ENCODE data around the gene ETNK2. TPM values are rescaled to one million over a fixed set of nuclear protein-coding genes. Genes with fewer than 3 reads are reported as not detected.

ETNK2 gene
- total RNA-seq, 1 donor from 2014 or later: 15.6 TPM

- no peak for DNase-seq (ENCODE audit: low read depth)
- no peak for TF ChIP-seq CTCF (conservative IDR thresholded peaks at IDR 0.05; ENCODE audit: low read depth, low read length)
- no peak overlapping the region for H3K4me3 ChIP-seq (ENCODE audit: low read depth, low read length)
These were observed 70.6 kb downstream of the ETNK2 start for GRCh38 chr1:204081164-204081790.

Other genes with a start within 250 kb of the ETNK2 start
- gene SOX13, start 78.9 kb downstream of the ETNK2 start, total RNA-seq: 5.7 and 16.2 TPM in 2 replicates
- 0.12 TPM in 1 of 2 replicates, not detected in the other for gene REN, start 14.3 kb upstream of the ETNK2 start, total RNA-seq
- 24.7 and 111 TPM in 2 replicates for gene KISS1, start 44.4 kb upstream of the ETNK2 start, total RNA-seq
- gene GOLT1A, start 61.9 kb upstream of the ETNK2 start, total RNA-seq: 1.7 and 3.0 TPM in 2 replicates
- 10.4 and 19.9 TPM in 2 replicates for gene PLEKHA6, start 207.9 kb upstream of the ETNK2 start, total RNA-seq